Spleen (tissue), 11 donors: ENCODE measurements around the gene JDP2. TPM values are rescaled to one million over a fixed set of nuclear protein-coding genes. Genes with fewer than 3 reads are reported as not detected.

Experiments
- DNase-seq: peaks from one replicate; pipeline ENCODE4 v3.0.0-alpha.2; 2020
- H3K27ac ChIP-seq, 8 donors: fragments of 200-600 bp; sonication (generic) in 7 of 8; 1 replicate in 4 of 8; 2 replicates in 4 of 8; pipeline versions ENCODE4 v1.5.0 to v1.8.0; 2016 to 2021; ENCODE audit warnings: inconsistent platforms in 4 of 8, mild to moderate bottlenecking in 4 of 8, moderate library complexity in 1 of 8
- H3K27me3 ChIP-seq, 7 donors: fragments of 200-600 bp; sonication (generic) in 6 of 7; replicated peaks in 1 of 7; 1 replicate in 4 of 7; 2 replicates in 3 of 7; pipeline versions ENCODE4 v1.5.0 to v1.8.0; 2016 to 2021; ENCODE audit warnings: inconsistent platforms in 3 of 7, mild to moderate bottlenecking in 1 of 7
- H3K36me3 ChIP-seq, 6 donors: fragments of 200-600 bp; sonication (generic) in 5 of 6; 1 replicate in 4 of 6; 2 replicates in 2 of 6; pipeline versions ENCODE4 v1.5.0 to v1.8.0; 2016 to 2021; ENCODE audit warnings: inconsistent platforms in 2 of 6
- H3K4me1 ChIP-seq, 6 donors: fragments of 200-600 bp; sonication (generic) in 5 of 6; 1 replicate in 3 of 6; 2 replicates in 3 of 6; pipeline versions ENCODE4 v1.5.0 to v1.8.0; 2016 to 2021; ENCODE audit warnings: inconsistent platforms in 3 of 6
- H3K4me3 ChIP-seq, 8 donors: fragments of 200-600 bp; sonication (generic) in 7 of 8; 1 replicate in 4 of 8; 2 replicates in 4 of 8; pipeline versions ENCODE4 v1.5.0 to v1.8.0; 2016 to 2021; ENCODE audit warnings: inconsistent platforms in 4 of 8, mild to moderate bottlenecking in 4 of 8, moderate library complexity in 2 of 8
- H3K9me3 ChIP-seq, 8 donors: fragments of 200-600 bp; sonication (generic) in 7 of 8; 1 replicate in 4 of 8; 2 replicates in 4 of 8; pipeline versions ENCODE4 v1.5.0 to v1.8.0; 2016 to 2021; ENCODE audit warnings: inconsistent platforms in 4 of 8
- CTCF ChIP-seq, 11 experiments: fragments of 200-600 bp in 7 of 11; fragments of 450-650 bp in 4 of 11; sonication (generic) in 4 of 11; IDR thresholded peaks in 8 of 11; conservative IDR thresholded peaks in 3 of 11; 1 replicate in 7 of 11; 2 replicates in 4 of 11; pipeline versions ENCODE4 v1.4.0 to v1.8.0; 2016 to 2021; ENCODE audit warnings: antibody characterized with exemption in 11 of 11, inconsistent platforms in 4 of 11, mild to moderate bottlenecking in 1 of 11
- POLR2A ChIP-seq, 3 donors: fragments of 450-650 bp; IDR thresholded peaks; one replicate each; pipeline ENCODE4 v1.5.1; 2017; ENCODE audit warnings: antibody characterized with exemption in 3 of 3, mild to moderate bottlenecking in 1 of 3
- POLR2AphosphoS5 ChIP-seq, 3 donors: sonication (generic); formaldehyde crosslinking; IDR thresholded peaks; one replicate each; pipeline ENCODE4 v1.5.1; 2017; ENCODE audit warnings: antibody characterized with exemption in 3 of 3
- WGBS, 5 donors: extraction: QIAGEN DNeasy Blood & Tissue Kit in 3 of 5; methylation state at CpG; one replicate each; pipeline versions ENCODE4 v1.1.5 to v1.1.7; 2013 to 2018; 5-methylcytosine and 5-hydroxymethylcytosine counted together
- intact Hi-C: fragments of 100-400 bp; cut with DNase I; formaldehyde crosslinking; loops from one replicate; pipeline ENCODE4 v1.15.0; 2023; ENCODE audit warnings: low total_unique reads
- polyA plus RNA-seq, 3 donors: library from polyadenylated mRNA; stranded (reverse); fragments of 200-250 nt; gene quantifications; one replicate each; pipeline ENCODE4 v1.2.1, GENCODE V29; 2013
- total RNA-seq, 7 donors: library from RNA; depleted of rRNA in 3 of 7; stranded (reverse); fragments of >200 nt in 3 of 7; fragmentation: NEBNext Ultra II Directional in 4 of 7; extraction: Animal tissue kit (Norgen Biotek cat#: 25700) in 4 of 7; gene quantifications; one replicate each; pipeline versions ENCODE4 v1.1.0 to v1.2.1, GENCODE V29; 2016 to 2021
- donor health status: healthy with polysubstance abuse.
- donor health status: DM: no; HTN: no; CAD: no; lungs with moderate emphysema.
- donor health status: DM: no; HTN: no; CAD: no.
- donor health status: Bipolar disorder and iron deficiency.
- donor health status: healthy.
- donor health status: DM: no; HTN: no; CAD: no.
- donor health status: DM: yes; HTN: yes; CAD: no.

Gene JDP2
- total and polyA plus RNA-seq, 10 donors = 18.2 to 144 (median 91.8) TPM

GRCh38 chr14:75521415-75522199 is 93.8 kb downstream of the JDP2 start:
- WGBS, 5 donors = 55 to 68% (median 59%) methylated on average over 11 of the region's 11 CpGs
- intact Hi-C loops = no loop called here
- peak overlapping the region in 7 of 8 donors; percentile 45 to 82 (median 57) for H3K4me3 ChIP-seq

GRCh38 chr14:75522224-75522982 is 94.6 kb downstream of the JDP2 start, which contains the start of gene BATF:
Gene BATF, plus strand, starts transcription at chr14:75522469. Its CDS starts 214 bp downstream, at chr14:75522683.
- DNase-seq = peak; percentile 91
- TF ChIP-seq POLR2AphosphoS5 (IDR thresholded peaks at IDR 0.05) (peak; percentile 82 to 87 (median 85)), CTCF (IDR thresholded peaks at IDR 0.05 in 8 of 11, conservative IDR thresholded peaks at IDR 0.05 in 3 of 11) (no peak)
- H3K36me3 ChIP-seq = peaks cover 0 to 24% (median 3%) of the 10 kb centered on the region in 6 donors
- peaks cover 29 to 77% (median 60%) of the 10 kb centered on the region in 6 donors for H3K4me1 ChIP-seq
- no peaks in the 10 kb centered on the region for H3K9me3 ChIP-seq
- H3K4me3 ChIP-seq = peak within 1 kb of the TSS; percentile 45 to 82 (median 56)
- peak within 1 kb of the TSS; percentile 71 to 93 (median 85) for H3K27ac ChIP-seq
- H3K27me3 ChIP-seq = no peaks in the 10 kb centered on the region
- intact Hi-C loops = no loop called here
- whole genome bisulfite sequencing, 5 donors = 14 to 33% (median 24%) methylated on average over 13 of the region's 13 CpGs

More at GRCh38 chr14:75521415-75522199, 93.8 kb downstream of the JDP2 start:
- H3K4me1 ChIP-seq = peaks cover 29 to 73% (median 57%) of the 10 kb centered on the region in 6 donors
- no peaks in the 10 kb centered on the region for H3K27me3 ChIP-seq
- H3K36me3 ChIP-seq = peaks cover 0 to 18% (median 0%) of the 10 kb centered on the region in 6 donors
- TF ChIP-seq POLR2AphosphoS5 (IDR thresholded peaks at IDR 0.05) (no peak), CTCF (IDR thresholded peaks at IDR 0.05 in 8 of 11, conservative IDR thresholded peaks at IDR 0.05 in 3 of 11) (no peak), POLR2A (IDR thresholded peaks at IDR 0.05) (no peak)
- peak overlapping the region; percentile 71 to 93 (median 85) for H3K27ac ChIP-seq
- H3K9me3 ChIP-seq = no peaks in the 10 kb centered on the region
- DNase-seq = no peak

- no peaks in the 10 kb centered on the region for H3K27me3 ChIP-seq
- peaks cover 29 to 82% (median 64%) of the 10 kb centered on the region in 6 donors for H3K4me1 ChIP-seq
- TF ChIP-seq POLR2AphosphoS5 (IDR thresholded peaks at IDR 0.05) (no peak), POLR2A (IDR thresholded peaks at IDR 0.05) (no peak), CTCF (IDR thresholded peaks at IDR 0.05 in 8 of 11, conservative IDR thresholded peaks at IDR 0.05 in 3 of 11) (no peak)
- no peak for DNase-seq
- no peaks in the 10 kb centered on the region for H3K9me3 ChIP-seq
- H3K4me3 ChIP-seq = peak overlapping the region; percentile 45 to 82 (median 56)
- peak overlapping the region in 7 of 8 donors; percentile 81 to 93 (median 87) for H3K27ac ChIP-seq
- 33 to 39% (median 38%) methylated on average over 1 of the region's 1 CpG for WGBS, 5 donors
- intact Hi-C loops = no loop called here
- H3K36me3 ChIP-seq = peaks cover 0 to 30% (median 8%) of the 10 kb centered on the region in 6 donors
Observed at GRCh38 chr14:75522983-75523318, 95.1 kb downstream of the JDP2 start.

Other genes with a start within 250 kb of the JDP2 start
- gene FOS, start 149.2 kb upstream of the JDP2 start, total RNA-seq = 100 to 1,000 TPM in 5 of 7 donors, 10 to 100 TPM in 2; 46.0 to 414 (median 192) TPM
- 10 to 100 TPM; 18.8 to 32.9 (median 20.2) TPM for gene FOS, start 149.2 kb upstream of the JDP2 start, polyA plus RNA-seq
- gene BATF, start 94.4 kb downstream of the JDP2 start, total RNA-seq = 10 to 100 TPM; 14.4 to 67.9 (median 28.0) TPM
- gene BATF, start 94.4 kb downstream of the JDP2 start, polyA plus RNA-seq = 10 to 100 TPM; 39.5 to 49.2 (median 44.2) TPM
- gene FLVCR2, start 150.6 kb downstream of the JDP2 start, total RNA-seq = 10 to 100 TPM; 20.5 to 47.9 (median 35.5) TPM
- gene FLVCR2, start 150.6 kb downstream of the JDP2 start, polyA plus RNA-seq = 1 to 10 TPM; 4.8 to 5.5 (median 5.0) TPM
- gene ERG28, start 232.9 kb downstream of the JDP2 start, total RNA-seq = 1 to 10 TPM; 6.1 to 8.6 (median 7.1) TPM
- gene ERG28, start 232.9 kb downstream of the JDP2 start, polyA plus RNA-seq = 10 to 100 TPM in 1 of 3 donors, 1 to 10 TPM in 2; 8.7 to 11.1 (median 9.4) TPM
- 10 to 100 TPM; 23.5 to 44.1 (median 36.2) TPM for gene TTLL5, start 233.2 kb downstream of the JDP2 start, total RNA-seq
- gene TTLL5, start 233.2 kb downstream of the JDP2 start, polyA plus RNA-seq = 1 to 10 TPM; 4.5 to 7.1 (median 5.8) TPM